Ascending aorta (tissue), 2 donors: Measurements from ENCODE around the gene RAP1A. TPM values are rescaled to one million over a fixed set of nuclear protein-coding genes. Genes with fewer than 3 reads are reported as not detected.

Experiments
- DNase-seq, 2 donors: peaks; one replicate each; pipeline ENCODE4 v3.0.0-alpha.2; 2019; ENCODE audit warnings: low spot score in 2 of 2
- H3K27ac ChIP-seq, 2 donors: fragments of 200-600 bp; sonication (generic); one replicate each; pipeline ENCODE4 v1.5.1; 2016 to 2017; ENCODE audit warnings: mild to moderate bottlenecking in 1 of 2
- H3K27me3 ChIP-seq: fragments of 200-600 bp; sonication (generic); one replicate; pipeline ENCODE4 v1.5.1; 2017
- H3K36me3 ChIP-seq, 2 donors: fragments of 200-600 bp; sonication (generic); one replicate each; pipeline ENCODE4 v1.5.1; 2016
- H3K4me1 ChIP-seq, 2 donors: fragments of 200-600 bp; sonication (generic); one replicate each; pipeline ENCODE4 v1.5.1; 2016 to 2017; ENCODE audit warnings: mild to moderate bottlenecking in 1 of 2
- H3K4me3 ChIP-seq, 2 donors: fragments of 200-600 bp; sonication (generic); one replicate each; pipeline ENCODE4 v1.5.1; 2016 to 2017; ENCODE audit warnings: mild to moderate bottlenecking in 1 of 2
- H3K9me3 ChIP-seq, 2 donors: fragments of 200-600 bp; sonication (generic); one replicate each; pipeline ENCODE4 v1.5.1; 2016
- CTCF ChIP-seq, 3 experiments: fragments of 200-600 bp in 2 of 3; fragments of 450-650 bp in 1 of 3; sonication (generic) in 2 of 3; IDR thresholded peaks; one replicate each; pipeline ENCODE4 v1.5.1; 2016 to 2019; ENCODE audit warnings: antibody characterized with exemption in 3 of 3, mild to moderate bottlenecking in 1 of 3, moderate library complexity in 1 of 3
- intact Hi-C: fragments of 100-400 bp; cut with DNase I; formaldehyde crosslinking; loops from one replicate; pipeline ENCODE4 v1.15.1; 2023
- total RNA-seq: library from RNA; depleted of rRNA; stranded (reverse); fragments of >200 nt; gene quantifications from one replicate; pipeline ENCODE4 v1.1.0, GENCODE V29; 2016

RAP1A gene
- total RNA-seq, 1 donor from 2014 or later, result 44.1 TPM

DNA sequence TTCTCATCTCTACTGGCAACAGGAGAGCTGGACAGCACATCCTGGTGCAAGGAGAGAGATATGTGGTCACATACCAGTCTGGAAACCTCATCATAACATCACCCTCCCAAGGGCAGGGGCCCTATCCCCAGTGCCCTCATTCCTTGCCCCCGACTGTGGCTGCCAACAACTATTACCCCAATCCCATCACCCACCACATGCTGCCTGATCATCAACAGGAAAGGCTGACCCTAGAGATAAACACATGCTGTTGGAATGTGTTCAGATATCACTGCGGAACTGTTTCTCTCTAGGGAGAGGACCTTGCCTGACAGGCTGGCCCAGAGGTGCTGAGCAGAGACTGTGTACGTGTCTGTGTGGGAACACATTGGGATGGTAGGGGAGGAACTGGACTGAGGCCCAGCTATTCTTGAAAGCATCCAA lies 124.1 kb downstream of the RAP1A start:
- Histone ChIP-seq H3K4me1 (no peaks in the 10 kb centered on the region), H3K27me3 (no peaks in the 10 kb centered on the region), H3K9me3 (no peaks in the 10 kb centered on the region), H3K4me3 (no peak overlapping the region), H3K36me3 (no peaks in the 10 kb centered on the region), H3K27ac (no peak overlapping the region)
- intact Hi-C loops, result no loop called here
- DNase-seq, result no peak
- TF ChIP-seq CTCF (IDR thresholded peaks at IDR 0.05), result no peak

DNA sequence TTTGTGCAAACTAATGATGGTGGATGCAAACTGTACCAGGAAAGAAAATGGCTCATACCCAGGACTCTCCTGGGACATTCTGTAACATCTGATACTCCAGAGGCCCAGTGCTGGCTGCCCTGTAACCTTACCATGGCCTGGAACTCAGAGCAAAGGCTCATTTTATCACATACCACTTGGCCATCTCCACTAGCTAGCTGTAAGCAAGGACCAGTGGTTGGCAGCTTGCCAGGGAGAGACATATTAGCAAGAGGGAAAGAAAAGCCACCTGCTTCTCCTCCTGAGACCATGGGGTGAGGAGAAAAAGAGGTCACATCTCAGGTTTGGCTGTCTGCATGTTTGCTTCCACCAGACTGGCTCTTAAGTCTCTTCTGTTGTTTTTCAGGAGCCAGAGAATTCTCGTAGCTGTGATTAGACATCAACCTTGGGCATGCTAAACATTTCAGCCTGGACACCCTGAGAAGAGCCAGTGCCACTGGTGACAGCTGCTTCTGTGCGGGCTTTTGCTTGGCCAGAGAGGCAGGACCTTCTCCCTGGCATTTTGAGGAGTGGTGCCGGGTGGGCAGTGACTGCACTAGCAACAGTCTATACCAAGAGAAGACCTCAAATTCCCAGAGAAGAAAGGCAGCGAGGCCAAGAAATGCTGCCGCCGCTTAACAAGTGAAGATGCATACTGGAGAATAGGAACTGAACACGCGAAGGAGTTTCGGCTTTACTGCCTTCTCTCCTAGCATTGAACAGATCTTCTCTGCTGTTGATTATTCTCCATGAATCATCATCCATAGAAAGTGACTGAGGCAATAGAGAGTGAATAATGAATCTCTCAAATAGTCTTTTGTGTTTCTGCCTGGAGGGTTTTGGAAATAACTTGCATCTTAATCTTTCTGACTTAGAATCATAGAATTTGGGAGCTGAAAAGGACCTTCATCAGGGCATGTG lies 126.4 kb downstream of the RAP1A start:
- Histone ChIP-seq H3K4me1 (no peaks in the 10 kb centered on the region), H3K27ac (no peak overlapping the region), H3K36me3 (no peaks in the 10 kb centered on the region), H3K4me3 (no peak overlapping the region), H3K9me3 (no peaks in the 10 kb centered on the region), H3K27me3 (no peaks in the 10 kb centered on the region)
- intact Hi-C loops, result no loop called here
- no peak for DNase-seq
- TF ChIP-seq CTCF (IDR thresholded peaks at IDR 0.05), result no peak

DNA sequence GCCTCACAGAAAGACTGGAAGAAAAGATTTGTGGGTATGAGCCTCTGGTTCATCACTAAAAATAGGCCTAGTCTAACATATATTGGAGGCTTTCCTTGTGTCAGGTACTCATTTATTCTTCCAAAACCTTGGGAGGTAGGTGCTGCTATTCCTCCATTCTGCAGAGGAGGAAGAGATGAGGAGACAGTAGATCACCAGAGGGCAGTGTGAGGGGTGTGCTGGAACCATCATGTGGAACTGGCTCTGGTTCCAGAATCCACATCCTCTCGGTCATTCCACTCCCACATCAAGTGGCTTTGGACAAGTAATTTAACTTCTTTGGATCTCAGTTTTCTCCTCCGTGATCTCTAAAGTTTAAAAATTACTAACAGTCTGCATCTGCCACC lies 127.0 kb downstream of the RAP1A start:
- Histone ChIP-seq H3K4me3 (no peak overlapping the region), H3K4me1 (no peaks in the 10 kb centered on the region), H3K27me3 (no peaks in the 10 kb centered on the region), H3K9me3 (no peaks in the 10 kb centered on the region), H3K27ac (no peak overlapping the region), H3K36me3 (no peaks in the 10 kb centered on the region)
- no peak for DNase-seq
- no peak for TF ChIP-seq CTCF (IDR thresholded peaks at IDR 0.05)
- intact Hi-C loops, result no loop called here

DNA sequence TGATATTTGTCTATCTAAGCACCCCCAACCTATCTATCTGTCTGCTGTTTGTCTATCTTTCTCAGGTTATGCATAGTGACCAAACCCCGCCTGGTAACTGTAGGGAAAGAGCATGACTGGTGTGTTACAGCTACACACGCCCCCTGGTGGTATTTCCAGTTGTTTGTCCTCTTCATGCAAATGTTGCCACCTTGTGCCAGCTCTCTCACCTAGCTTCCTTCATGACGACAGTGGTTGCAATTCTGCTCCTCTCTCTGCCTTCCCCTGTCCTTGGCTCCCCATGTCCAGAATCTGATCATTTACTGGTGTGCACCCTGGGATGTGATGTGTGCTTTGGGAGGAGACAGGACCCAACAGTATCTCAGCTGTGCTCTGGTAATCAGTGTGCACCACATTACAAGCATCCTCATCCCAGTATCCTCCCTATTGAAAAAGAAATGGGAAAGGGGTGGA lies 127.7 kb downstream of the RAP1A start:
- intact Hi-C loops, result no loop called here
- peak in 2 of 3 experiments; percentile 56 to 61 for TF ChIP-seq CTCF (IDR thresholded peaks at IDR 0.05)
- H3K9me3 ChIP-seq, result no peaks in the 10 kb centered on the region
- peak in 1 of 2 donors; percentile 75 for DNase-seq
- no peaks in the 10 kb centered on the region for H3K36me3 ChIP-seq
- H3K4me1 ChIP-seq, result no peaks in the 10 kb centered on the region
- no peak overlapping the region for H3K27ac ChIP-seq
- H3K4me3 ChIP-seq, result no peak overlapping the region
- H3K27me3 ChIP-seq, result no peaks in the 10 kb centered on the region

GRCh38 chr1:111747947-111748346 lies 128.4 kb downstream of the RAP1A start:
- no peaks in the 10 kb centered on the region for H3K36me3 ChIP-seq
- H3K27ac ChIP-seq, result no peak overlapping the region
- no peaks in the 10 kb centered on the region for H3K9me3 ChIP-seq
- intact Hi-C loops, result no loop called here
- H3K4me3 ChIP-seq, result no peak overlapping the region
- DNase-seq, result no peak
- no peaks in the 10 kb centered on the region for H3K4me1 ChIP-seq
- TF ChIP-seq CTCF (IDR thresholded peaks at IDR 0.05), result no peak
- no peaks in the 10 kb centered on the region for H3K27me3 ChIP-seq
